Measurements from ENCODE around the gene PLXNA4.

- TF ChIP-seq L3MBTL2 (conservative IDR thresholded peaks at IDR 0.05): no peak
- TF ChIP-seq BHLHE40 (IDR thresholded peaks at IDR 0.05; ENCODE audit: borderline replicate concordance): no peak
- TF ChIP-seq FOXA1 (IDR thresholded peaks at IDR 0.05): no peak
- no peak for TF ChIP-seq ARNT (IDR thresholded peaks at IDR 0.05)
- no peak for TF ChIP-seq SP1 (IDR thresholded peaks at IDR 0.05)
- TF ChIP-seq HDGF (IDR thresholded peaks at IDR 0.05; ENCODE audit: borderline replicate concordance): no peak
- no peak for TF ChIP-seq FOXM1 (IDR thresholded peaks at IDR 0.05; ENCODE audit: borderline replicate concordance)
- TF ChIP-seq FOXK2 (IDR thresholded peaks at IDR 0.05): no peak
Observed at GRCh38 chr7:132177708-132178401, 398.4 kb downstream of the PLXNA4 start.
